ENCODE results near the gene MBOAT7.
"Not testable (repeated sequence)": the region's sequence is repeated elsewhere in the genome, so short reads cannot be mapped to it uniquely, and the experiment has no call there.

MBOAT7 gene

DNA sequence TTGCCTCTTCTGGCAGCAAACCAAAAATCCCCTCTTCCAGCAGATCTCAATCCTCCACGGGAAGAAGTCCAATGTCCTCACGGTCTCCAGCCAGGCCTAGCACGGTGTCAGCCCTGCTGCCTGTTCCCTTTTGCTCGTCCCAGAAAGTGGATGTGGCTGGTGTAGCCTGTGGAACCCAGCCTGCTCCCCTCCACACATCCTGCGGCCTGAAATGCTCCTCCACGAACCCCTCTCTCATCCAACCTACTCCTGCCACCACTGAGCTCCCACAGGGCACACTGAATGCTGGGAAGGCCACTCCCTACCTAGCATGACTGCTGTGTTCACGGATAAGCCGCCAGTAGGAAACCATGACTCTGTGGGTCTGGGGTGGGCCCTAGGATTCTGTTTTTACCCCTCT, 3.0 kb downstream of the MBOAT7 start:
- H3K4me3 ChIP-seq (ENCODE audit: low read length): no peak overlapping the region
- TF ChIP-seq ZNF274 (IDR thresholded peaks at IDR 0.05; ENCODE audit: low read depth, low read length): no peak

DNA sequence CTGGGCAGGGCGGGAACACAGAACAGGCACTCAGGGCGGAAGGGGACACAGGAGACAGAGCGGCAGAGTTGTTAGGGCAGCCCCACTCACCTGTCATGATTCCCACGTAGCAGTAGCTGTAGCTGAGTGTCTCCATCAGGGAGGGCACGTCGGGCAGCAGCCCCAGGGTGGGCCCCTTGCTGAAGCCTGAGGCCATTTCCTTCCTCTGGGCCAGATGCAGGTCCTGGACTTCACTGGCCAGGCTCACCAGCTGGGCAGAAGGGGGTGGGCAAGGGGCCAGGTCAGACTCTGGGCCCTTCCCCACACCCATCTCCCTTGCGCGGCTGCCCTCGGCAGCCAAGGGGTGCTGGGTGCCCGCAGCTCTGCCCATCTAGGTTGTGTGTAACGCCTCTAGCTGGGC, 5.9 kb downstream of the MBOAT7 start:
- no peak for TF ChIP-seq ZNF274 (IDR thresholded peaks at IDR 0.05; ENCODE audit: low read depth, low read length)
- H3K4me3 ChIP-seq (ENCODE audit: low read length): no peak overlapping the region

DNA sequence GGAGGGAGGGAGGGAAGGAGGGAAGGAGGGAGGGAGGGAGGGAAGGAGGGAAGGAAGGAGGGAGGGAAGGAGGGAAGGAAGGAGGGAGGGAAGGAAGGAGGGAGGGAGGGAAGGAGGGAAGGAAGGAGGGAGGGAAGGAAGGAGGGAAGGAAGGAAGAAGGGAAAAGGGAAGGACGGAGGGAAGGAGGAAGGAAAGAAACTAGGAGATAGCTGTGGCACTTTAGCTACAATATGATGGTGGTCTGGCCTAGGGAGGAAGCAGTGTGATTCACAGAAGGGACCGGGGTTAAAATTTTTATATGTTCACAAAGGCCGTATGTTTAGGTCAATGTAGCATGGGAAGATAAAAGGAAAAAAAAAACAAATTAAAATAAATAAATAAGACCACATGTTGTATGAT, 7.5 kb downstream of the MBOAT7 start:
- H3K4me3 ChIP-seq (ENCODE audit: low read length): not testable (repeated sequence)

DNA sequence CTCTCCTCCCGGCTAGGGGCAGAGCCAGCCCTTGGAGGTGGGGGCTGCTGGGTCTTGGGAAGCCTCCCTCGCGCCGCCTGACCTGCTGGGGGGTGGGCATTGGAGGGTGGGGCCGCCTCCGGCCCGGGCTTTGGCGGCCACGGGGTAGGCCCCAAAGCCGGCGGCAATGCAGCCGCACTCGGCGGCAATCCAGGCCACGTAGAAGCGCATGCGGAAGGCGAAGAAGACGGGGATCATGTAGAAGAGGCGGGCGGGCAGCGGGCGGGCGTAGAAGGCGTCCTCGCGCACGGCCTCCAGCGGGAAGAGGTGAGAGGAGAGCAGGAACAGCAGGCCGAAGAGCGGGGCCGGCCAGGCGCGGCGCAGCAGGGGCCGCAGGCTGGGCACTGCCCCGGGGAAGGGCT, 8.7 kb downstream of the MBOAT7 start:
- no peak for TF ChIP-seq ZNF274 (IDR thresholded peaks at IDR 0.05; ENCODE audit: low read depth, low read length)
- H3K4me3 ChIP-seq (ENCODE audit: low read length): no peak overlapping the region

DNA sequence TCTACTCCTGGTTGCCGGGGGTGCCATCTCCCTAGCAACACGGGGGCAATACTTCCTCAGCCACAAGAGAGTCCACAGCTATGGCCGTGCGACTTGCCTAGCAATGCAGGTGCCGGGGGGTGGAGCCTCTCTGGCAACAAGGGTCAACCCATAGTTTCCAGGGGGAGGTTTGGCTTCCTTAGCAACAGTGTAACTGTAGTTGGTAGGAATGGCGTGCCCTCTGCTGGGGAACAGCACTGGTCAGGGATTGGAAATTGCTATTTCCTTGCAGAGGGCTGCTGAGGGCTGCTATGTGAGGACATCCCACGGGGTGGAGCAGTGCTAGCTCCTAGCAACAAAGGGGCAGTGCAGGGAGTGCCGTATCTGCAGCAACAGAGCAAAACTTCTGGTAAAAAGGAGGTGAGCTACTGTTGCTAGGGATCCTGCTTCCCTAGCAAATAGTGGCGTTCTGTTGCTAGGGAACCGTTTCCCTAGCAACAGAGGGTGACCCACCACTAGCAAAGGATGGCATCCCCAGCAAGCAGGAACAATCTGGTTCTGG, 9.4 kb downstream of the MBOAT7 start:
- no peak for TF ChIP-seq ZNF274 (IDR thresholded peaks at IDR 0.05; ENCODE audit: low read depth, low read length)

DNA sequence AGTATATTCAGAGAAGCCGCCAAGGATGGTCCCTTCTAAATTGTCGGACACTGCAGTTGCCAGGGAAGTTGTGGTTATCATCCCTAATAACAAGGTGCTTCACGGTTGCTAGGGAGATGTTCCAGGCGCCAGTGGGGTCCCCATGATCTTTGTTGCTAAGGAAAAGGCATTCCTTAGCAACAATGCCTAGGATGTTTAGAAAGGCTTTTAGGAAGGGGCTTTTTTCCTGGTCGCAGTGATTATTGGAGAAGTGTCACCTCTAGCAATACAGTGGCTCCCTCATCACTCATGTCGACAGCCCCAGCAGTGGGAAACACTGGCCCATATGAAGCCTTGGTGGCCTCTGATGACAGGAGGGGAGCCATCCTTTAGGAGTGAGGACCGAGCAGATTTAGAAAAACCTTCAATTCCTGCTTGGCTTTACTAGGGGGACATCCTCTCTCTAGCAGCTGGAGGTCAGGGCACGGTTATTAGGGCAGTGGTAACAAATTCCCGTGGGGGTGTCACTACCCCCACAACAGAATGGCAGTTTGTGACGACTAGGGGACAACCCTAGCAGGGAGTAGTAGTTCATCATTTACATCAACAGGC, 10.0 kb downstream of the MBOAT7 start:
- no peak for TF ChIP-seq ZNF274 (IDR thresholded peaks at IDR 0.05; ENCODE audit: low read depth, low read length)
- H3K4me3 ChIP-seq (ENCODE audit: low read length): no peak overlapping the region

More for the DNA sequence above, 9.4 kb downstream of the MBOAT7 start:
- no peak overlapping the region for H3K4me3 ChIP-seq (ENCODE audit: low read length)

DNA sequence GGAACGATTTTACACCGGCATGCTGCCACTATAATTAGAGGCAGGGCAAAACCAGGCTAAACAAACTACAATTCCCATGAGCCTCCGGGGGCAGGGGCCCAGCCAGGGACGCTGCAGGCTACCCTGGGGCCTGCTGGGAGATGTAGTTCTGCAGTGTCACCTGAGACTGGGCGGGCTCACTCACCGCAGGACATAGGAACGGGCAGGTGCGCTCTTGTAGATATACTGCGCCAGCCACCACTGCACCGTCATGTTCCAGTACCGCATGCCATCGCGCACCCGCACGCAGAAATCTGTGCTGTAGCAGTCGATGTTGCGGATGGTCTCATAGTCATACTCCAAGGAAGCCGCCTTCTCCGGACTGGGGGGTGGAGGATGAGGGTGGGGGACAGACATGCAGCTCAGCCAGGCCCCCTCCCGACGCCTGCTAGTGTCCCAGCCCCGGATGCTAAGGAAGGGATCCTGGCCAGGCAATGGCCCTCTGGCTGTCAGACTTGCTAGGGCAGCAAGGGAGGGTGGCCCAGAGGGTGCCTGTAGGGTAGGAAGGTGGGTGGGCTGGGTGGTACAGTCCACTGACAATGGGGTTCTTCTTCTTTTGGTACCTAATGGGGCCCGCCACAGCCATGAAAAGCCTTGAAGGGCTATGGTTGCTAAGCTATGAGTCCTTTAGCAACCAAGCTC, 10.7 kb downstream of the MBOAT7 start:
- TF ChIP-seq ZNF274 (IDR thresholded peaks at IDR 0.05; ENCODE audit: low read depth, low read length): no peak

DNA sequence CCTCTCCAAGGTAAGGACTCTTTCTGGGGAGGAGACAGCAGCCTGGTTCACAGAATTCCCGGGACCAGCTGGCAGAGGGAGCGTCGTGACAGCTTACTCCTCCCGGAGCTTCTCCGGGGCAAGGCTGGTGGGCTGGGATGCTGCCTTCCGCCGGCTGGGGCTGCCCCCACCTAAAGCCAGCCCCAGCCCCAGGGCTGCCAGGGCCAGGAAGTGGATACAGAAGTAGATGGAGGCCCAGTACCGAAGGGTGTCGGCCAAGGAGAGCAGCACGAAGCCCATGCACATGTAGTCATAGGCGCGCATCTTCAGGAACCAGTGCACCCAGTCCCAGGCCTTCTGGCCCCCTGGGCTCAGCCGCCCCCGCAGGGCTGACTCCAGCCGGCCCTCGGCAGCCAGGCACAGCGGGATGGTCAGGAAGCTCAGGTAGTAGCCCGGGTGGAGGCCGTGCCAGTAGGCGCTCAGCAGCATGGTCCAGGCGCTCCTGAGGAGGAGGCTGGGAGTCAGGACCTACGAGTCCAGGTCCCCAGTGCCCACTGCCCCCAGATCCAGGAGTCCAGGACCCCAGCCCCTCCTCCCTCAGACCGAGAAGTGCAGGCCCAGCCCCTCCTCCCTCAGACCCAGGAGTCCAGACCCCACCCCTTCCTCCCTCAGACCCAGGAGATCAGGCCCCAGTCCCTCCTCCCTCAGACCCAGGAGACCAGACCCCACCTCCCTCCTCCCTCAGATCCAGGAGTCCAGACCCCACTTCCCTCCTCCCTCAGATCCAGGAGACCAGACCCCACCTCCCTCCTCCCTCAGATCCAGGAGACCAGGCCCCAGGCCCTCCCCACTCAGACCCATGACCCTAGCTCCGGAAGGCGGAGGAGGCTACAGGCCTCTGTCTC, 15.2 kb downstream of the MBOAT7 start:
- TF ChIP-seq ZNF274 (IDR thresholded peaks at IDR 0.05; ENCODE audit: low read depth, low read length): no peak

More for the DNA sequence above, 10.7 kb downstream of the MBOAT7 start:
- H3K4me3 ChIP-seq (ENCODE audit: low read length): no peak overlapping the region

DNA sequence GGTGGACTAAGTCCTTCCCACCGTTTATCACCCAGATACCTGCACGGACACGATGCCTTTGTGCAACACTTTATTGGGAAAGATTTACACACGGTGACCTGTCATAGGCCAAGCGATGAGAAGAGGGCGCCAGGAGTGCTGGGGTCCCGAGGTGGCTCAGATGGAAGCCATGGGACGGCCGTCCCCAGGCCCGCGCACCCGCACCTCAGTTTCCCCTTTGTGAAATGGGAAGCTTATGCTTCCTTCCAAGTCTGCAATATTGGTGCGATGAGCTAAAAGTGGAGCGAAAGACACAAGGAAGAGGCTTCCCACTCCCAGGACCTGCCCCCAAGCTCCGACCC, 16.1 kb downstream of the MBOAT7 start:
- no peak for TF ChIP-seq ZNF274 (IDR thresholded peaks at IDR 0.05; ENCODE audit: low read depth, low read length)
- H3K4me3 ChIP-seq (ENCODE audit: low read length): no peak overlapping the region

More for the DNA sequence above, 15.2 kb downstream of the MBOAT7 start:
- H3K4me3 ChIP-seq (ENCODE audit: low read length): no peak overlapping the region

DNA sequence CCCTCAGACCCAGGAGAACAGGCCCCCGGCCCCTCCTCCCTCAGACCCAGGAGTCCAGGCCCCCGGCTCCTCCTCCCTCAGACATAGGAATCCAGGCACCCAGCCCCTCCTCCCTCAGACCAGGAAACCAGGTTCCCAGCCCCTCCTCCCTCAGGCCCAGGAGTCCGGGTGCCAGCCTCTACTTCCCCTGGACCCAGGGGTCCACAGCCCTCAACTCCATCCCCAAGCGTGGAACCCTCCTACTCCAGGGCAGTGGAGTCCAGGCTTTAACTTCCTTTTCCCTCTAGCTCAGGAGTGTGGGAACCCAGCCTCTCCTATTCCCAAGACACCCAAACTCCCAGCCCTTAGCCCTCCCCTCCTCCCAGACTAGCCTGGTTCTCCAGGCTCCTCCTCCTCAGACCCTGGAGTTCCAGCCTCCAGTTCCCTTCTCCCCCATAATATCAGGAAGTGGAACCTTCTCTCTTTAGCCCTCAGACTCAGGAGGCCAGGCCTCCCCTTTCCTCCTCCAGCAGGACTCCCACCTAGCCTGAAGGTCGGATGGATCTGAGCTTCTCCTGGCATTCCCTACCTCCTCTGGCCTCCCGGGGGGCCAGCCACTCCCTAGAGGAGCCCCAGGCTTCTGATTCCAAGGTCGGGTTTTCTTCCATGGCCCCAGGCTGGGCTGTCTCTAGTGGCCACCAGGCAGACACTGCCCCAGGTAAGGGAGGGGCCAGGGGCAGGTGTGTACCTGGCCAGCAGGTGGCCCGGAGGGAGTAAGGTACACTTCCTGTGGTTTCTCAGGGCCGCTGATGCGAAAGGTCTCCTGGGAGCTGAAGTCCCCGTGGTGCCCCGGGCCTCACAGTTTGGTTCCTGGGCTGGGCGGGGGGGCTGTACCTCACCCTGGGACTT, 16.7 kb downstream of the MBOAT7 start, which contains the start of gene TMC4:
Gene TMC4, minus strand, starts transcription at position 690 of the 888 bp plus-strand sequence. Its CDS starts 43 bp downstream, at position 647.
- no peak for TF ChIP-seq ZNF274 (IDR thresholded peaks at IDR 0.05; ENCODE audit: low read depth, low read length)
- no peak within 1 kb of the TSS for H3K4me3 ChIP-seq (ENCODE audit: low read length)

DNA sequence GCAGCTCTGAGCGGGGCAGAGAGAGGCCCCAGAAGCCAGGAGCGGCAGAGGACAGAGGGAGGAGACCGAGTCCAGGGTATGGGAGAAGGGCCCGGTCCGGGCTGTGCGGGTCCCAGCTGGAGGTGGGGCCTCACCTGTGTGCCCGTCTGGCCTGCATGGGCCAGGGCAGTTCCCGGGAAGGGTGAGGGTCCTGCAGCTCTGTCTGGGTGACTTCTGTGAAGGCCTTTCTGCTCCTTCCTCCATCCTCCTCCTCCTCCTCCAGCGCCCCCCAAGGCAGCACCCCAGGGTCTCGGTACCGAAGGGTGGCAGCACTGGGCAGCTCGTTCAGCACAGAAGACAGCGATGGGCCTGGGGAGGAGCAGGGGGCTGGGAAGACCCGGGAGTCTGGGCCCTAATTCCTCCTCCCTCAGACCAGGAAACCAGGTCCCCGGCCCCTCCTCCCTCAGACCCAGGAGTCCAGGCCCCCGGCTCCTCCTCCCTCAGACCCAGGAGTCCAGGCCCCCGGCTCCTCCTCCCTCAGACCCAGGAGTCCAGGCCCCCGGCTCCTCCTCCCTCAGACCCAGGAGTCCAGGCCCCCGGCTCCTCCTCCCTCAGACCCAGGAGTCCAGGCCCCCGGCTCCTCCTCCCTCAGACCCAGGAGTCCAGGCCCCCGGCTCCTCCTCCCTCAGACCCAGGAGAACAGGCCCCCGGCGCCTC, 17.5 kb downstream of the MBOAT7 start:
- not testable (repeated sequence) for H3K4me3 ChIP-seq (ENCODE audit: low read length)

DNA sequence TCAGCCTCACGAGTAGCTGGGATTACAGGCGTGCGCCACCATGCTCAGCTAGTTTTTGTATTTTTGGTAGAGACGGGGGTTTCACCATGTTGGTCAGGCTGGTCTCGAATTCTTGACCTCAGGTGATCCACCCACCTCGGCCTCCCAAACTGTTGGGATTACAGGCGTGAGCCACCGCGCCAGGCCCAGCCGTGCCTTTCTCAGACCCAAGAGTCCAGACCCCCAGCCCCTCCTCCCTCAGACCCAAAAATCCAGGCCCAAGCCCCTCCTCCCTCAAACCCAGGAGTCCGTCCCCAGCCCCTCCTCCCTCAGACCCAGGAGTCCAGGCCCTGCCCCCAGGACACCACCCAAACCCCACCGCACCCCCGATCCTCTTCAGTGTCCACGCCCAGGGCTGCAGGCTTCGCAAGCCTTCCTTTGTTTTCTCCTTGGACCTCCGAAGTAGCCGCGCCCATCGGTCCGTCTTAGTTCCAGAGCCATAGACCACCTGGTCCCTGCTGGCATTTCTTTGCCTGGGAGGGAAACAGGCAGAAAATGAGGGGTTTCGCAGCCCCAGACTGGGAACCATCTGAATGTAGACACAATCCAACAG, 20.1 kb downstream of the MBOAT7 start:
- TF ChIP-seq ZNF274 (IDR thresholded peaks at IDR 0.05; ENCODE audit: low read depth, low read length): no peak
- no peak overlapping the region for H3K4me3 ChIP-seq (ENCODE audit: low read length)
